ENCODE measurements around the gene CBLIF.
"Not testable (repeated sequence)": the region's sequence is repeated elsewhere in the genome, so short reads cannot be mapped to it uniquely, and the experiment has no call there.

The CBLIF gene

GRCh38 chr11:59794417-59794816 is 50.9 kb downstream of the CBLIF start:
- DNase-seq (ENCODE audit: low spot score) = no peak

- no peak for DNase-seq (ENCODE audit: low spot score)
These were observed 52.8 kb downstream of the CBLIF start for GRCh38 chr11:59792507-59792906.

GRCh38 chr11:59791639-59792038 is 53.7 kb downstream of the CBLIF start:
- no peak for DNase-seq (ENCODE audit: low spot score)

- DNase-seq (ENCODE audit: low spot score) = peak; percentile 37
These were observed 57.5 kb downstream of the CBLIF start for GRCh38 chr11:59787816-59788215.

GRCh38 chr11:59787255-59787588 is 58.1 kb downstream of the CBLIF start:
- no peak for DNase-seq (ENCODE audit: low spot score)

- DNase-seq (ENCODE audit: low spot score) = no peak
These were observed 59.5 kb downstream of the CBLIF start for GRCh38 chr11:59785818-59786217.

GRCh38 chr11:59784441-59784840 is 60.9 kb downstream of the CBLIF start:
- DNase-seq (ENCODE audit: low spot score) = not testable (repeated sequence)

GRCh38 chr11:59783632-59784090 is 61.6 kb downstream of the CBLIF start:
- DNase-seq (ENCODE audit: low spot score) = no peak

GRCh38 chr11:59782080-59782479 is 63.2 kb downstream of the CBLIF start:
- DNase-seq (ENCODE audit: low spot score) = no peak

- DNase-seq (ENCODE audit: low spot score) = no peak
These were observed 65.8 kb downstream of the CBLIF start for GRCh38 chr11:59779487-59779886.

All from AG08396 (cell line).